HG03558 (cell line): ENCODE data around the gene DCLRE1B.

Experiments
- ATAC-seq: cut with Tn5 transposase; IDR thresholded peaks from one replicate; pipeline ENCODE4 v1.9.1; 2021; ENCODE audit warnings: moderate number of reproducible peaks; ENCODE audit not compliant: unreplicated experiment; ENCODE audit errors: extremely low read depth

The DCLRE1B gene

DNA sequence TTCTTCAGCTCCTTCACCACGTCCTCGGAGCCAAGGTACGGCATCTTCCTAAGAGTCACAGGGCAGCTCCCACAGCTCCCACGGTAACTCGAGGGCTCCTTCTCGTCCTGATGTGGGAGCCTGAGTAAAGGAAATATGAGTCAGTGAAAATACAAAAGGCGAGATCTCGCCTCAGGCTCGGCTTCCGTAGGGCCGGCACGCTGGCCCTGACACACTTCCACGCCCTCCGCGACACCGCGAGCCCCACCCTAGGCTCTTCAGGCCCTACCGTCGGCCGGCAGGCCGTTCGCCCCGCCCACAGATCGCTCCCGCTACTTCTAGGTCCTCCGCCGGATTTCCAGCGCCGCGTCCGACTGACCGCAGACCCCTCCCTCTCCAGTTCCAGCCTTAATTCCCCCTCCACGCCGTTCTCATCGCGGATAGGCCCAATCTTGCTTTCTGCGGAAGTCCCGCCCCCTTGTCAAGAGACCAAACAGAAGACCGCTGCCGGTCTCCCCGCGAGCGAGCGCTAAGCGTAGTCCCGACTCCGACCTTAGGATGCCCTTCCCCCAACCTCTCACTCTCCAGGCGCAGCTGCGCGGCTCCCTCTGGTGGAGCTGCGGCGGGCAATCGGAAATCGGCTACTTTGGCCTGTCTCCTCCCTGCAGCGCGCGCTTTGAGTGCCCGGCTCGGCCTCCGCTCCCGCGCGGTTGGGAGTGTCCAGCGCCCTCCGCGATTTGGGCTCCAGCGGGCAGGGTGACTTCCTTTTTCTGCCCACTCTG lies at the start of gene DCLRE1B, which contains the start of gene AP4B1:
TSS of gene DCLRE1B (plus strand) at position 653 of the 761 bp plus-strand sequence. CDS start 261 bp downstream, outside the sequence.
TSS of gene AP4B1 (minus strand) at position 126 of the 761 bp plus-strand sequence. CDS start at position 44, 82 bp downstream.
- peak; percentile 77 for ATAC-seq

DNA sequence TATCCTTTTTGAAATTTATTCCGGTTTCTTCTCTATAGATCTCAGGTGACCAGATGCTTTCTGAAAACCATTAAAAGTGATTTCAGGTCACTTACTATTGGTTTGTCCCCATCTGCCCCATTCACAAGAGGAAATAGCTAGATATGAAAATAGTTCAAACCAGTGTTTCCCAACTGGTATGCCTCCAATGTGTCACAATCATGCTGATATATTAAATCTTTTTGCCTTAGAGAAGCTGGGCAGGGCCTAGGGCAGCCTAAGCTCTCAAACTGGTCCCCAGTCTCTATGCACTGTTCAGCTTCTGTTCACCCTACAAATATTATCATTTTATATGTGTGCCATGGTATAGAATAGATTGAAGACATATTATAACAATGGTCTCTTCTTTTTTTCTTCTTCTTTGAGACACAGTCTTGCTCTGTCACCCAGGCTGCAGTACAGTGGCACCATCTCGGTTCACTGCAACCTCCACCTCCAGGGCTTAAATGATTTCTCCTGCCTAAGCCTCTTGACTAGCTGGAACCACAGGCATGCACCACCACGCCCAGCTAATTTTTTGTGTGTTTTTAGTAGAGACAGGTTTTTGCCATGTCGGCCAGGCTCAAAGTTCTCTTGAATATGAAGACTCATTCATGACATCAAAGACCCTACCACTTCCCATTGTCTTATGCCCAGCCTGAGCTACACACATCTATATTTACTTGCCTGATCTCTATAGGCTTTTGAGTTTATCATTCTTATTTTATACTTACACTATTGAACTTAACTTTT lies 49.3 kb upstream of the DCLRE1B start:
- no peak for ATAC-seq

DNA sequence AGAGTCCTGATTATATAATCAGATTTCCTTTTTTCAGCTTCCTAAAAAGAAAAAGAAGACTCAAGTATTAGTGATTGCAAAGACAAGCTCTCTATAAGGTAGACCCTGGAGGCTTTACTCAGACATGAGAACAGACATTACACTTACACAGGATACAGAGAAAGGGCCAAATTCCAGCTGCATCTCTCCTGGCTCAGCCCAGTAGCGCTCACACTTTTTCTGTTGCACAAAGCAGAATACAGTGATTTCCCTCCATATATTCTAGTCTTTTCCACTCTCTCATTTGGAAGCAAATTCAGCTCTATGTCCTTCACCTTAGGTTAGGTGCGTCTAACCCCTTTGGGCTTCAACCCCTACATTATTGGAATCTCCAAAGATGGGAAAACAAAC lies 48.7 kb upstream of the DCLRE1B start:
- no peak for ATAC-seq

DNA sequence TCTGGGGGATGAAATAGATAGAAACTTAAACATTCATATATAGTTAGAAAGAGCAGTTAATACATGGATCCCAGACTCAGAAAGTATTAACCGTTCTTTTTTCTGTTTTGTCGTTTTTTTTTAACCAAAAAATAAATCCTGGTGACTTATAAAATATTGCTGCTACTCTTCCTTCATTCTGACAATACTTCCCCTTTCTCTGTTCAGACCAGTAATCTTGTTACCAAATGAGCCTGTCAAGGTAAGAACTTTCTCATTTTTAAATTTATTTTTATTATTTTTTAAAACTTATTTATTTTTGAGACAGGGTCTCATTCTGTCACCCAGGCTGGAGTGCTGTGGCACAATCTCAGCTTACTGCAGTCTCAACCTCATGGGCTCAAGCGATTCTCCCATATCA lies 47.4 kb upstream of the DCLRE1B start:
- ATAC-seq: no peak

DNA sequence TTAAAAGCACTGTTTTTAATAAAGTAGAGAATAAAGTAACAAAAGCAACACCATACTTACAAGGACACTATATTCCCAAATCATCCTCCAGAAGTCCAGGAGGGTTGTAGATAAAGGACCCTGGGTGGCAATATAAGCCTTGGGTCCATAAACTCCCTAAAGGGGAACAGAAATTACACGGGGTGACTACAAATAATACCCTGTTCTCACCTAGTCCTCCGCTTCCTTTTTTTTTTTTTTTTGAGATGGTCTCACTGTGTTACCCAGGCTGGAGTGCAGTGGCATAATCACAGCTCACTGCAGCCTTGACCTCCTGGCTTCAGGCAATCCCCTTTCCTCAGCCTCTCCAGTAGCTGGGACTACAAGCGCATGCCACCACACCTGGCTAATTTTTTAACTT lies 46.7 kb upstream of the DCLRE1B start:
- no peak for ATAC-seq

DNA sequence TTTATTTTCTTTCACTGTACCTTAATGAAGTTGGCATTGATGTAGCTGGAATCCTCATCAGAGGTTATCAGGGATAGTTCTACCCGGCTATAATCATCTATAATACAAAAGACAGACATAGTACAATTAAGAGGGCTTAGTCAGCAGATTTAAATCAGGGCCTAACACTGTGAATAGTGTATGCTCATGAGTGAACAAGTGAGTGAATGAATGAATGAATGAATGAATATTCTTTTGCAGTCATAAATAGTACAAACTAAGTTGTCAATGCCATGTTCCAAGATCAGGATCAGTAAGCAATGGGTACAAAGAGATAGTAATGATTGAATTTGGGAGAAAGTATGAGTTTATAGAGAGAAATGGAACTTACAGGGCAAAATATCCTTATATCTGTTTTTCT lies 46.1 kb upstream of the DCLRE1B start:
- no peak for ATAC-seq

DNA sequence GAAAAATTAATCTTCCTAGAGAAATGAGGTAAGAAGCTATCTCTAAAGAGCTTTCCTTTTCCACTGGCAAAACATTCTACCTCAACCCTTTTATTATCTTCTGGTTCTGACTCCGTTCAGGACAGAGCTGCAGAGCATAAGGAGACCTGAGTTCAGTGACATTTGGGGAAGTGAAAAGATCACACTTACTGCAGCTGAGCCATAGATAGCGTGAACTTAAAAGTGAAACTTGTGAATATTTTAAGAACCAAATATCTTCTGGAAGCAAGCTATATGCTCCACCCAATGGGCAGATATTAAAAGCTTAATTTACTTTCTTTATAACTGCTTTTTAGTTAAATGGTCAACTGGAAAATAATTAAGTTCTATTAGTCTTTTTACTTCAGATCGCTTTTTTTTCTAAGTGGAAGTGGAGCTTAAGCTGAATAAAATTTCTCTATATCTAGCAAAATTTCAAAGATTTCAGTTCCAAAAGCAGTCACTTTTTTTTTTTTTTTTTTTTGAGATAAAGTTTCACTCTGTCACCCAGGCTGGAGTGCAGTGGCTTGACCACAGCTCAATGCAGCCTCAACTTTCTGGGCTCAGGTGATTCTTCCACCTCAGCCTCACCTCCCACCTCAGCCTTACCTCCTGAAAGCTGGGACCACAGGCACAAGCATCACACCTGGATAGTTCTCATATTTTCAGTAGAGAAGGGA lies 45.5 kb upstream of the DCLRE1B start:
- peak; percentile 89 for ATAC-seq

DNA sequence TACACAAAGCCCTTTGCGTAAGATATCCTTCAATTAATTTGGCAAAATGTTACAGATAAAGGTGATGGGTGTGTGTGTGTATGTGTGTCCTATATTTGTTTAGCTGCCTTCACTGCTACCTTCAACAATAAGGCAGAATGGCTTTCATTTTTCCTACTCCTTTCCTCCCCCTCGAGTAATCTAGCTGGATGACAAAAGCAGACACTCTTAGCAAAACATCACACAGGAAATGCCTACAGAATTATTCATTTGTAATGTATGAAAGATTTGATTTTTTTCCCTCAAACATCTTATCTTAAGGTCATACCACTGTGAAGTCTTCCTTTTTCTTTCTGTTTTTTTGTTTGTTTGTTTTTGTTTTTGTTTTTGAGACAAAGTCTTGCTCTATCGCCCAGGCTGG lies 44.2 kb upstream of the DCLRE1B start:
- ATAC-seq: no peak

DNA sequence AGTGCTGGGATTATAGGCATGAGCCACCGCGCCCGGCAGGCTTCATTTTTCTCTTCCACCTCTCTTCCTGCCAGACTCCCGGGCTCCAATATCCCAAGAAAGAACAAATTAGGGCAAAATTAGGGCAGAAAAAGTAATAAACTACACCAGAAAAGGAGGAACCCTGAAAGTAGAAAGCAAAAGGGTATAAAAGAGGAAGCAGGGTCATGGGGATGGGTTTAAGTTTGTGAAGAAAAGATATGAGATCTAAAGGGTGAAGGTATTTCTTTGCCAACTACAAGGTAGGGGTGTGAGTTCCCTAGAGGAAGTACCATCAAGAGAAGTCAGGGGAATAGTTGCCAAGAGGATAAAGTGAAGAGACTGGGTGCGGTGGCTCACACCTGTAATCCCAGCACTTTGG lies 43.5 kb upstream of the DCLRE1B start:
- no peak for ATAC-seq

DNA sequence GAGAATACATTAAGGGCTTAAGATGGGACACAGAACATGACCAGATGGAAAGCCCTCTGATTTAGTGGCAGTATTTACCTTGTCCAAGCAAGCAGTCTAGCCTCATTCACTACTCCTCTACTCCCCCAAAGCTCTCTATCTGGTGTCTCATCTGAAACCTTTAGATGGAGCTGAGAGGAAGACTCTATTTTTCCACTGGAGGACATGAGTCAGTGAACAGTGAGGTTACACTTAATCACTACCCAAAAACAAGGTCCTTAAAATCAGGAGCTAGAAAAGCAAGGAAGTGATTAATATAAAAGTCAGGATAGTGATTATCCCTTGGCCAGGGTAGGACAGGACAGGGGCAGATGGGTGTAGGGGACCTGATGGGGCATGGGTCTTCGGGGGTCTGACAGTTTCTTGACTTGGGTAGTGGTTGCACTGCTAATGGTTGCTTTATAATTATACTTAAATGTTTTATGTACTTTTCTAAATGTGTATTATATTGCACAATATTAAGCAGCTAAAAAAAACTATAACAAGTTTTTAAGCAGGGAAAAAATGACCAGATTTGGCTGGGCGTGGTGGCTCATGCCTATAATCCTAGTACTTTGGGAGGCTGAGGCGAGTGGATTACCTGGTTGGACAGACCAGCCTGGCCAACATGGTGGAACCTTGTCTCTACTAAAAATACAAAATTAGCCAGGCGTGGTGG lies 36.6 kb upstream of the DCLRE1B start:
- ATAC-seq: no peak

DNA sequence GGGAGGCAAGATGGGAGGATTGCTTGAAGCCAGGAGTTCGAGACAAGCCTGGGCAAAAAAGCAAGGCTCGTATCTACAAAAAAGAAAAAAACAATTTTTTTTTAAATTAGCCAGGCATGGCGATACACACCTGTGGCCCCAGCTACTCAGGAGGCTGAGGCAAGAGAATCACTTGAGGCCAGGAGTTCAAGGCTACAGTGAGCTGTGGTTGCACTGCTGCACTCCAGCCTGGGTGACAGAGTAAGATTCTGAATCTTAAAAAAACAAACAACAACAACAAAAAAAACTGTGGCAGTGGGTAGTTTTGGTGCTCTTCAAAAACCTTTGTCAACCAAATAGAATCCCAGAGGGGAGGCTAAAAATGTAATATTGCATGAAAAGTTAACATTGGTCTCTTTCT lies 34.3 kb upstream of the DCLRE1B start:
- ATAC-seq: no peak

DNA sequence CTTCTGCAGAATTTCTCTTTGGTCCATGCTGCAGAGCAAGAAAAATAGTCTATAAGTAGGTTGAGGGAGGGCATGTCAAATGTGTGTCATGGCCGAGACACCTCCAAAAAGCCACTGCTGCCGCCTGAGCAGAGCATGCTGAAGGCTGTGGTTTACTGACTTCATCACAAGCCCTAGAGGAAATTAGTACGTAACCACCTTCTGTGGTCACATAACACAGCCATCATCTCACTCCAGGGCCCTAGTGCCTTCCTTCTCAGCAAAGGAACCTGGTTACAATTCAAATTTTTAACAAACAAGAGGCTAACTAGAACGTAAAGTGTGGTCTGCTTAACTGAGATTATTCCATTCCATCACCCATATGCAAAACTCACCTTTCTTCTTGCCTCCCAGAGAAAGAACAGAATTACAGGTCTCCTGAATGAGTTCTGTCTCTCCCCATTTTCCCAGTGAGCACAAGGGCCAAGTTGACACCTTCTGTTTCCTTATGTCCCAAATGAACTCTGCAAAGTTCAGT lies 33.5 kb upstream of the DCLRE1B start, which contains the start of gene PTPN22:
TSS of gene PTPN22 (minus strand) at position 116 of the 517 bp plus-strand sequence.
- ATAC-seq: peak; percentile 84

DNA sequence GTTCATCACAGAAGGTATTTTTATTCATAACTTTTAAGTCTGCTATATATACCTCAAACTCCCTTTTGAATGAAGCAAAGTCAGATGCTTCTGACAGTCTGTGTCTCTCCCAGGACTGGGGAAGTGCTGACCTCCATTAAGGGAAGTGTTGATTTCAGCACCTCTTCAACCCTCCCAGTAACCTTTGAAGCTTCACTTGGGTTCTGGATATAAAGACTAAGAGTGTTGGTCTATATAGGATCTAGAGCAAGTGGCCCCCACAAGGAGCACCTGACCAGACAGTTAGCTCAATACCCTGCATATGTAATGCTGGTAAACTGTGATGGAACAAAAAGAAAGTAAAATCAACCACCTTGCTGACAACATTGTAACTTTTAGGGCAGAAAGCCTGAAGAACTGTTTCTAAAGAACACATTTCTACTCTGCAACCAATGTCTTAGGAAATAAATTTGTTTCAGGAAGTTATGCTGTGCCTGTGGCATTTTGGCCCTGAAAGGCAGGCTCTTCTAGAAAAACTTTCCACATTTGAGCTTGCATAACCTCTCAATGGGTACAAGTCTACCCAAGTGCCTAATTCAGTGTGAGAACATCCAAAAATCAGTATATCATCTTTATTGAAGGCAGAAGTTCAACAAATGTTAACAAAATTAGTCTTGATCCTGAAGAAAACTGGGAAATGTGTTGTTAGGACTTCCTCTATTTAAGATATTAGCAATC lies 32.7 kb upstream of the DCLRE1B start:
- no peak for ATAC-seq

DNA sequence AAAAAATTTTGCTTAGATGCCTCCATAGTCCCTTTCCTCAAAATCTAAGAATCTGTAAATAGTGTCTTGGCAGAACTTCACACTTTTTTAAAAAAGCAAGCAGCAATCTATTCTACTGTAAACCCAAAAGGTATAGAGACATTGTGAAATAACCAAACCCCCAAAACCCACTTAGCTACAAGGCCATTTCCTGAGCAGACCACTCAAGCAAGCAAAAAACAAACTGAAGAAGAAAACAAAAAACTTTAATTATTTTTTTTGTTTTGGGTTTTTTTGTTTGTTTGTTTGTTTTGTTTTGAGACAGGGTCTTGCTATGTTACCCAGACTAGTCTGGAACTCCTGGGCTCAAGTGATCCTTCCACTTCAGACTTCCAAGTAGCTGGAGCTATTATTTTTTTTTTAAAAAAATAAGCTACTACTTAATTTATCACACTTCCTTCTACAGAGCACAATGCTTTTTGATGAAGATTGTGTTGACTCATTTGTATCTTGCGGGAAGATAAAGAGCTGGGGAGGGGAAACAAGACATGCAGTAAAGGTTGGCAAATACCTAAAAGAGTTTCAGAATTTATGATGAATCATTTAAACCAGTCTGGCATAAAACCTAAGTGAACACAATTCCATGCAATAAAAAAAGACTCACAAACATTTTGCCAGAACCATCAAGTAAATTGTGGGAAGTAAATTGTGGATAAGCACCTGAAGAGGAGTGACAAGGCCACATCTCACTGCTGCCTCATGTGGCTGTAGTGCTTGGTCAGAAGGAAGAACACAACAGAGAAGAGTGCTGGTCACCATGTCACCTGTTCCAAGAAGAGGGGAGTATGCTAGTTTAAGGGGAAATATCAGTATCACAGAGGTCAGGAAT lies 30.9 kb upstream of the DCLRE1B start:
- no peak for ATAC-seq

DNA sequence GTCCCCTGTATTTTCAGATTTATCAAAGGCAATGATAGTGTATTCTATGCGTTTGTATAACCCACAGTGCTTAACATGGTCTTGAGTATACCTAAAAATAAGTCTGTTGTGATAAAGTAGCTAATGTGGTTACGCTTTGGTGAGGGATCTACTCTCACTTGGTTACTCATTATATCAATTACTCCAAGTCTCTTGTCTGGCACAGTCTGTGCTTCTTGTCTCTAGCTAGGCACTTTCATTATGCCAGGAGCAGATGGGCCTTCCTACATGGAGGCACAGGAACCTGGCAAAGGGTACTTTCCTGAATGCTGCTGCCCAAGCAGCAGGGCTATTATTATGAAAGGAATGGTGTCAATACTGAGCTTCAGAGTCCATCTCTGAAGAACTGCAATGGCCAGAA lies 29.4 kb upstream of the DCLRE1B start:
- ATAC-seq: peak; percentile 38

DNA sequence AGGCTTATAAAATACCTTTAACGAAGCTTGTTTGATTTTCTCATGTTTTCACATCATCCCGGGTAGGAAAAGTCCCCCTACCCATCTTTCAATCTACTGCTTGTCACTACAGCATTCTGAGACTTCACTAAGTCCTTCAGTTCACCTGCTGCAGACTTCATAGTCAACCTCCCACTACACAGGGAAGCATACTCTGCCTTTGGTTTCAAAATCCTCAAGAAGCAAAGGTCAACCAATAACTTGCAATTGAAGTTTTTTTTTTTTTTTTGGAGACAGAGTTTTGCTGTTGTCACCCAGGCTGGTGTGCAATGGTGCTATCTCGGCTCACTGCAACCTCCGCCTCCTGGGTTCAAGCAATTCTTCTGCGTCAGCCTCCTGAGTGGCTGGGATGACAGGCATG lies 28.9 kb upstream of the DCLRE1B start:
- ATAC-seq: no peak

DNA sequence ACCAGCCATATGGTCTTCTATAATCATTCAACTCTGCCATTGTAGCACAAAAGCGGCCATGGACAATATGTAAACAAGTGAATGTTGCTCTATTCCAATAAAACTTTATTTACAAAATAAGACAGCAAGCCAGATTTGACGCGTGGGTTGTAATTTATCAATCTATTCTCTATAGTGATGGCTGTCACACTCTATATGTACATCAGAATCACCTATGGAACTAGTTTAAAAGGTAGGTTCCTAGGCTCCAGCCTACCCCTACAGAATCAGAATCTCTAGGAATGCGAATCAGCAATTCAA lies 25.4 kb upstream of the DCLRE1B start:
- ATAC-seq: no peak

DNA sequence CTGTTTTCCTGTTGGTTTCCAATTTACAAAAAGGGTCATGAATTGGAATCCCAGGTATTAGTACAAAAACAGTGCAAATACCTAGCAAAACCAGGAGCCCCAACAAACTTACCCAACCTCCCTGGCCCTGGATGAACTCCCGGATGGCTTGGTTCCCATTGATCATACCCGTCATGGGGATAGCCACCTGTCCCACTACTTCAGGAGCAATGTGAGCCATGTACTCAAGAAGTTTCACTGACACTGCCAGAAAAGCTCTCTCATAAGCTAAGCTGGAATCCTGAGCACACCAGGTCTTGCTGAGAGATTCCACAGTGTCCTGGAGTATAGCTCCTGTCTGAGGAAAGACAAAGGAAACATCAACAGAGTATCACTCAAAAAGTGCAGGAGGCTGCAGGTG lies 23.5 kb upstream of the DCLRE1B start:
- ATAC-seq: no peak
